Activated effector memory CD4-positive, alpha-beta T cell treated with anti-CD3 and anti-CD28 coated beads, Interleukin-2, amount 50 U/mL, for 16 hours (primary cell): ENCODE data around the gene CHRNA4.
A peak's percentile ranks its signal among the peaks of the same experiment; 100 is the strongest.

Source experiments
- DNase-seq: peaks from one replicate; pipeline ENCODE4 v3.0.0-alpha.2; 2020

CHRNA4 gene

DNA sequence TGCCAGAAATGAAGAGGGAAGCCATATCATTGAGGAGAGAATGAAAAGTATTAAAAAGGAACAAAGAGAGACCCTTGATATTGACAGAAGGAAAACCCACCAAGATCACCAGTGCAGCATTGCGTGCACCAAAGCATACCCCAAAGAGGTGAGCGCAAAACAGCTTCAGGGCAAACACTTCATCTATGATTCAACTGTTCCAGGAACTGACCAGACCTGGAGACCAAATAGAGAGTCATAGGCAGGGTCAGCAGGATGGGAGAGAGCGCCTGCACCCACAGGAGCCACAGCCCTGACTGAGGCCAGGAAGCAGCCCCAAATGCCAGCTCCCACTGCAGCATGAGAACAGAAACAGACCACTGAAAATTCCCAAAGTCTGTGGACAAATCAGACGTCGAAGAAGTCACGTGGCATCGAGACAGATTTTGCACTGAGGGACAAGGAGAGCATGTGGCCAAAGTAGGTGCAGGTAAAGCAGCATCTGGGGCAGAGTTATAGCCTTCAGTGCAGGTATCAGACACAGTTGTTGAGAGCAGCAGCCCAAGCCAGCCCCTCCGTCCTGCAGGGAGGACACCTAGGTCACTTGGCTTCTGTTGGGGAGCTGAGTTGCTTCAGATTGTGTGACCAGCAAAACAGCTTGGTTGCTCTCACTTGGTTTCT, 29.3 kb downstream of the CHRNA4 start:
- DNase-seq = no peak

DNA sequence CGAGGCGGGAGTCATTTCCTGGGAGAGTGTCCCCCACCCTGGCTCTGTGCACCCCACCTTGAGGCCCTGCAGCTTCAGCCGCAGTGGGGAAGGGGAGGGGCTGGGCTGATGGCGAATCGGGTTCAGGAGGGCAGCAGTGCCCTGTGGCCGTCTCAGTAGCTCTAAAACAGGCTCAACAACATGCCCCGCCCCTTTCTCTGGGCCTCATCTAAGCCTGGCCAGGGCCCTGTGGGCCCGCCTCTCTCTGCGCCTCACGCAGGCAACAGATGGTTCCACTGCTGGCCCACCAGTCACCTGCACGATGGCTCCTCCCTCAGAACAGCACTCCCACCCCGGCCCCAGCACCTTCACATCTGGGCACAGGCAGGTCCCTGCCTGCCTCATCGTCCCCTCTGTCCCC, 30.2 kb downstream of the CHRNA4 start:
- no peak for DNase-seq

DNA sequence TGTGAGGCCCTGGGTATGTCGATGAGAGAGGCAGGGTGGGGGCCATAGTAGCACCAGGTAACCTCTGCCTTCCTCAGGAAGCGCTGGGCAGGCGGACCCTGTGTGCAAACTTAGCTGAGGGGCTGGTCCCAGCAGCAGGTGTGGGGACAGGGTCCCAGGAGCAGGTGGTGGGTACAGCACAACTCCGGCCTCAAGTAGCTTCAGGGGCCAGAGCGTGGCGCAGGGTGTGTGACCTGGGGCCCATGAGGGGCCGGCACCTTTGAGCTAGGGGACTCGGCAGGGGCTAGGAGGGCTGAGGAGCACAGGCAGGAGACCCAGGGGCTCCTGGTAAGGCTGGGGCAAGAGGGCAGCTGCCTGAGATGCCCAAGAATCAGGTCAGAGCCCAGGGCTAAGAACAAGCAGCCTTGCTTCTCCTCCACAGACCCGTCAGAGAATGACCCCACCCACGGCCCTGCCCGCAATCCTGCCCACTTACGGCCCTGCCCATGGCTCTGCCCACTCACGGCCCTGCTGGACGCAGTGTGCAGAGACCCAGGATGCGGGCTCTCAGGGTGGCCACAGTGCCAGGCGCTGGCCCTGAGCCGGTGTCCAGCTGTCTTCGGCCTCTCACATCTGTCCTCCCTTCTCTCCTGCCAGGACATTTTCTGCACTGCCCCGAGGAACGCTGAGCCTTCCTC, 30.9 kb downstream of the CHRNA4 start:
- no peak for DNase-seq

DNA sequence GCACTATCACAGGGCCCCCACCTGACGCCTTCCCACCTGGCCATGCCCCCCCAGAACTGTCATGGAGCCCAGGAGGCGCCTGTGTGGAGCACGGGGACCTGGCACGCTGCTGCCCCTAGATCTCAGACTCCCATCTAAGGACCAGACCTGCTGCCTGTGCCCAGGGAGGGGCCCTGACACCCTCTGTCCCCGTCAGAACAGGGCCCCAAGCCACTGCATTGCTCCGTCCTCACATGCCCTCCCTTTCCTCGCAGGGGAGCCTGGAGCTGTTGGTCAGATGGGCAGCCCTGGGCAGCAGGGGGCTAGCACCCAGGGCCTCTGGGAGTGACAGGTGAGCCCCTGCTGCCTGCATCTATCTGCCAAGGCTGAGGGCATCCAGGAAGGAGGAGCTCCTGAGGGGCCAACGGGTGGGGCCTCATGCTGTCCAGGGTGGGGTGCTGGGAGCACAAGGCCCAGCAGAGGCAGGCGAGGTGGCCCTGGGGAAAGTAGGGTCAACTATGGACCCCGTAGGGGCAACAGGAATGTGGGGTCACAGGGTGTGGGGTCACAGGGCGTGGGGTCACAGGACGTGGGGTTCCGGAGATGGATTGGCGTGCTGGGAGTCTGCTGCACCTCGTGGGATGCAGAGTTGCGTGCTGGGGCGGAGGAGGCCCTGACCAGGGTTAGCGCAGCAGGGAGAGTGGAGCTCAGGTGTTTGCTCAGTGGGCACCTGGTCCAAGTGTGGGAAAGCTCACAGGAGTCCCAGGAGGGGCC, 31.6 kb downstream of the CHRNA4 start:
- no peak for DNase-seq

DNA sequence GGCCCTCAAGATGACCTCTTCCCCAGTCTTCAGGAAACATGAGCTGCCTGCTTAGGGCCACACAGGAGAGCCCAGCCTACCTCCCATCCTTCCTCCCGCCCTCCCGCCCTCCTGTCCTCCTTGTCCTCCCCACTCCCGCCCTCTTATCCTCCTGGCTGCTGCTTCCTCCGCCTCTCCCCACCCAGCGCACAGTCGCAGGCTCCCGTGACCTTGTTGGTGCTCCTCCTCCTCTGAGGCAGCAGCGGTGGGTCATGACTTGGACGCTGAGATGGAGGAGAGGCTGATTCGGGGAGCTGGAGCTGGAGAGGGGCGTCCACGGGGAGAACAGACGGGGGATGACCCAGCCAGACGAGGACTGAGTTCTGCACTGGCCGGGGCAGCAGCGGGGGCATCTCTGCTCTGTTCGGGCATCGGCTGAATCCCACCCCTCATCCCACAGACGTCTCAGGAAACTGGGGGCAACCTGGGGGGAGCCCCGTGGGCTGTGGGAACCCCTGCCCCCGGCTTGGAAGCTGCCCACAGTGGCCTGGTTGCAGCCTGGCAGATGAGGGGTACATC, 32.4 kb downstream of the CHRNA4 start:
- DNase-seq = no peak

DNA sequence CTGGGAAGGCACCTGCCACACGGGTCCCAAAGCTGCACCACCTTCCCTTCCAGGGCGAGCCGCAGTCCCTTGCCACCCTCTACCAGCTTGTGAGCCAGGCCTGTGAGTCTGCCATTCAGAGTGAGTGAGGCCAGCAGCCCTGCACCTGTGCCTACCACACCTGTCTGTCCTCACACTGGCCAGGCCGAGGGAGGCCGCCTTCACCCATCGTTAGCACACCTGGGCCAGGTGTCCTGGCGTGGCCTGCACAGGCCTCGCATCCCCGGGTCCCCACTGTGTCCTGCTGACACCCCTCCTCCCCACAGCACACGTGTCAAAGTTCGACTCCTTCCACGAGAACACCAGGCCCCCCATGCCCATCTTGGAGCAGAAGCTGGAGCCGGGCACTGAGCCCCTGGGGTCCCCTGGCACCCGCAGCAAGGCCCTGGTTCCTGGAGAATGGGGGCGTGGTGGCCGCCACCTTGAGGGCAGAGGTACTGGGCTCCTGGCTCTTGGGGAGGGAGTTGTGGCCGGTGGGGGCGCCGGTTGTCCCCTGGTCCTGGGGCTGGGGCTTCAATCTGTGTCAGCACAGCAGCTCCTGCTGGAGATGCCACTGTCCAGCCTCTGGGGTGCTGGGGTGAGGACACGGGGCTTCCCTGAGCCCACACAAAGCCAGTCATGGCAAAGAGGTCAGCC, 33.0 kb downstream of the CHRNA4 start:
- no peak for DNase-seq

DNA sequence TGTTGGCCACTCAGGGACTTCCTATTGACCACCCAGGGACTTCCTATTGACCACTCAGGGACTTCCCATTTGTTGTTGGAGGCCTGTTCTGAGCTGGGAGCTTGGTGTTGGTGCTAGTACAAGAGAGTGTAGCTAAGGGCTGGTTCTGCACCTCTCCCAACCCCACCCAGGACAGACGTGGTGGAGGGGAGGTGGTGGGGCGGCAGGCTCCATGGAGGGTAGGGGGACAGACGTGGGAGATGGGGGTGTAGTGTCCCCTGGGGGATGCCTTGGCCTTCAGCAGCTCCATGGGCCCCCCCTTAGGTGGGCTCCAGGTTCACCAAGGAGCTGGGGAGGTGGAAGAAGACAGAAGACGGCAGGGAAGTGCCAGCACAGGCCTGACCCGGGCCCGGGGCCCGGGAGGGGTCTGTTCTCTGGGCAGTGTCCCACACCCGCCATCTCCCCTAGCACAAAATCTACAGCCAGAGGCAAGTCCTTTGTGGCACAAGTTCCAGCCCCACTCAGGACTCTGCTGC, 33.9 kb downstream of the CHRNA4 start:
- DNase-seq = no peak

DNA sequence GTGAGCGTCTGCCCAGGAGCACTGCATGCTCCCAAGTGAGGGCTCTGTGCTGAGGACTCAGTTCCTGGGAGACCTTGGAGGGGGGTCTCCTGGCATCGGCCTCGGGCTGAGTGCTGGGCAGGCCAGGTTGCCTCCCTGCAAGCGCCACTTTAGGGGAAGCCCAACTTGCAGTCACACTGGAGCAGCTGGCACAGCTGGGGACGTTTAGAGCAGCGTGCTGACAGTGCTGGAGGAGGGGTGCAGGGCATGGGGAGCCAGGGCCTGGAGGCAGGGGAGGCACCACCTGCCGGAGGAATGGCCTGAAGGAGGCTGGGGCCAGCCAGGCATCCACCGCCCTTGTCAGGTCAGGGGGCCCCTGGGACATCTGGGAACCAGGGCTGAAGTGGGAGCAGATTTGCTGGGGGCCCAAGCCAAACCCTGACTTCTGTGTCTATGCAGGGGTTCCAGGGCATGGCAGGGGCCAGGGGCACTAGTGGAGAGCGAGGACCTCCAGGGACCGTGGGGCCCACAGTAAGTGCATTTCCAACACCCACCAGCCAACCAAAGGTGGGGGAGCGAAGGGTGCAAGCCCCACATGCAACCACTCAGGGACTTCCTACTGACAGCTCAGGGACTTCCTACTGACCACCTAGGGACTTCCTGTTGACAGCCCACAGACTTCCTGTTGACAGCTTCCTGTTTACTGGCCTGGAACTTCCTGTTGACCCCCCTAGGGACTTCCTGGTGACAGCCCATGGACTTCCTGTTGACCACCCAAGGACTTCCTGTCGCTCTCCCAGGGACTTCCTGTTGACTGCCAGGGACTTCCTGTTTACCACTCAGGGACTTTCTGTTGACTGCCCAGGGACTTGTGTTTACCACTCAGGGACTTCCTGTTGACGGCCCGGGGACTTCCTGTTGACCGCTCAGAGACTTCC, 34.6 kb downstream of the CHRNA4 start:
- no peak for DNase-seq

DNA sequence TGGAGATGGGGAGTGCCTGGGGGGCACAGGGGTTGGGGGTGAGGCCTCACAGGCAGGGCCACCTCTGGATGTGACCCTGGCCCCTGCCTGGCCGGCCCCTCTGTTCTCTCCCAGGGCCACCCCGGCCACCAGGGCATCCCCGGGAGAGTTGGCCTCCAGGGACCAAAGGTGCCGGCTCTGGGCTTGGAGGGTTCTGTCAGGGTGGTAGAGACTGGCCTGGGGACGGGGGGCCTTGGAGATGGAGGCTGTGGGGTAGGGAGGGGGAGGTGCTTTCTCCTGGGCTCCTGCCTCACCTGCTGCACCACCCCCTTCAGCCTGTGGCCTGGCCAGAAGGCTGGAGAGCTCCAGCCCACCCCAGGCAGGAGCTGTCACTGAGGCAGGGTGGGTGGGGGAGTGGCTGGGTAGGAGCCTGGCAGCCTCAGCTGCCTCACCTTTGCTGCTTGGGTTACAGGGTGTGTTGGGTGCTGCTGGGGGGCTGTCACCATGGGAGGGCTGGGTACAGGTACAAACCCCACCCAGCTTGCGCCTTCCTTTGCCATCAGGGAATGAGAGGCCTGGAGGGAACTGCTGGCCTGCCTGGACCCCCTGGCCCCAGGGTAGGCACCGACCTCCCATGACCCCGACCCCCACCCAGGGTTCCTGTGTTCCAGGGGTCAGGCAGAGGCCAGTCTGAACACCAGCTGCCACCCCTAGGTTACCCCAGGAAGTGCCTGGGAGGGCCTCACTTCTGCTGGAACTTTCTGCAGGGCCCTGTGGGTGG, 35.4 kb downstream of the CHRNA4 start:
- DNase-seq = no peak

DNA sequence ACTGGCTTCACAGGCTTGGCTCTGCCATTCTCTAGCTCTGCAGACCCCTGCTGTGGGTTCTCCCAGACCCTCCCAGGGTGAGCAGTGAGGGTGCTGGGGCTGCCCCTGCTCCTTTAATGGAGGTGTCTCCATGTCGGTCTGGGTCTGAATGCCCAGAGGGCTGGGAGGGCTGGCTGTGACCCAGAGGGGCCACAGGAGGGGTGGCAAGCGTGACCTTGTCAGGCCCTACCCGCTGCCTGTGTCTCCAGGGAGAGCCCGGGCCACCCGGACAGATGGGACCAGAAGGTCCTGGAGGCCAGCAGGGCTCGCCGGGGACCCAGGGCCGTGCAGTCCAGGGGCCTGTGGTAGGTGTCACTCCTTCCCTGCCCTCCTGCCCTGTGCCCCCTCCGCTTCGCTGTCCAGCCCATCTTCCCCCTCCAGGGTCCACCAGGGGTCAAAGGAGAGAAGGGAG, 36.1 kb downstream of the CHRNA4 start:
- DNase-seq = no peak

DNA sequence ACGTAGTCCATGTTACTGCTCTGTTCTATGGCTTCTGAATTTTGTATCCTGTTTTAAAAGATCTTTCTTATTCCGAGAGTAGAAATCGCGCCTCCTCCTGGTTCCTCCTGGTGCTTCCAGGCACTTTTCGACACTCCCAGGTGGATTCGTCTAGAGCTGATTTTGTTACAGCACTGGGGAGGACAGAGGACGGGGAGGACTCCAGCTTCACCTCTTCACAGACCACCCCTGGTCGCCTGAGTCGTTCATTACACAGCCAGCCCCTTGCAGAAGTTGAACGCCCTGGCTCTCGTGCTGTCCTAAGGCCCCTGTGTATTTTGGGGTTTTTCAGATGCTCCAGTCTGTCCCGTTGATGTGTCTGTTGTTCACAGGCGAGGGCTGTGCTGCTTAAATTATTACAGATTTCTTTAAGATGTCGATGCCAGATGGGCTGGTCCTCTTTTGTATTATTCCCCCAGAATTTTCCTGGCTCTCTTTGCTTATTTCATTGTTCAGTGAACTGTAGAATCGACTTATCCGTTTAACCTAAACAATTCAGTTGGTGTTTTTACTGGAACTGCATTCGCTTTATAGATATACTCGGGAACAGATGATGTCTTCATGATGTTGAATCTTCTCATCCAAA, 37.7 kb downstream of the CHRNA4 start:
- DNase-seq = peak; percentile 28

DNA sequence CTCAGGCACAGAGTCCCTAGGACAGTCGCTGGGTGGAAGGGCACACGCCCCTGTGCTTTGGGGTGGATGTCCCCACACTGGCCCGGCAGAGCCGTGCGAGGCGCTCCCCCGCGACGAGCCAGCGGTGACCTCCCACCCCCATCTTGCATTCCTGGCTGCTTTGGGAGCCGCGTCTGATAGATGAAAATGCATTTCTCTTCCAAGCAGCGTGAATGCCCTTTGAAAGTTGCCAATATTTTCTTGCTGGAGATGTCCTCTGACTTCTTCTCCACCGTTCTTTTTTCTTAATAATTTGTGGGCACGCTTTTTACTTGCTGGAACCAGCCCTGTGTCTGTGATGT, 38.2 kb downstream of the CHRNA4 start:
- DNase-seq = peak; percentile 36

DNA sequence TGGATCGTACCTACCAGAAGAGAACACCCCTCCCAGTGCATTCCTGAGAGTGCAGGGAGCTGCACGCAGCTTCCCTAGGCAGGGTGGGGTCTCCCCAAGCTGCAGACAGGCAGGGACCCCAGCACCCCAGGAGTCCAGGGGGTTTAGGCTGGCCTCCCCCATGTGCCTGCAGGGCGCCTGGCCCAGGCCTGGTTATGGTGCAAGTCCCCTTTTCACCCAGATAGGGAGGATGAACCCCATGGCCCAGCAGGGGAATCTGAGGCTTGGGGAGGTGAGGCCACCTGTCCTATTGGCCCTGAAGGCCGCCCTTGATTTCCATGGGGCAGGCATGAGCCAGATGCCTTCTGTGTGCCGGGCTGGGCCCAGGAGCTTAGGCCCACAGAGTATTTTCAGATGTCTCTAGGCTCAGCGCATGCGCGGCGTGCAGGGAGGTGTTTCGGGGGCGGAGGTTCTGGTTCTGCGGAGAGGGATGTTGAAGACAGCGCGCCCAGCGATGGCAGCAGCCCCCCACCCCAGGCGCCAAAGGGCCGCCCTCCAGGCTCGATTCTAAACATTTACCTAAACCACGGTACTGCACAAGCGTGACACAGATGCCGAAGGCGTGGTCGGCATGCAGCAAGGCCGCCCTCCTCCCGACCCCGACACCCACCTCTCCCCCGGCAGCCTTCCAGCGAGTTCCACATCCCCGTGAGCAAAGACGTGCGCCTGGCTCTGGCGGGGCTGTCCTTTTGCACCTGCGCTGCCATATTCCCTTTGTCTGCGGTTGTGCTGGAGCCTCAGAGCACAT, 38.8 kb downstream of the CHRNA4 start:
- DNase-seq = peak; percentile 58

DNA sequence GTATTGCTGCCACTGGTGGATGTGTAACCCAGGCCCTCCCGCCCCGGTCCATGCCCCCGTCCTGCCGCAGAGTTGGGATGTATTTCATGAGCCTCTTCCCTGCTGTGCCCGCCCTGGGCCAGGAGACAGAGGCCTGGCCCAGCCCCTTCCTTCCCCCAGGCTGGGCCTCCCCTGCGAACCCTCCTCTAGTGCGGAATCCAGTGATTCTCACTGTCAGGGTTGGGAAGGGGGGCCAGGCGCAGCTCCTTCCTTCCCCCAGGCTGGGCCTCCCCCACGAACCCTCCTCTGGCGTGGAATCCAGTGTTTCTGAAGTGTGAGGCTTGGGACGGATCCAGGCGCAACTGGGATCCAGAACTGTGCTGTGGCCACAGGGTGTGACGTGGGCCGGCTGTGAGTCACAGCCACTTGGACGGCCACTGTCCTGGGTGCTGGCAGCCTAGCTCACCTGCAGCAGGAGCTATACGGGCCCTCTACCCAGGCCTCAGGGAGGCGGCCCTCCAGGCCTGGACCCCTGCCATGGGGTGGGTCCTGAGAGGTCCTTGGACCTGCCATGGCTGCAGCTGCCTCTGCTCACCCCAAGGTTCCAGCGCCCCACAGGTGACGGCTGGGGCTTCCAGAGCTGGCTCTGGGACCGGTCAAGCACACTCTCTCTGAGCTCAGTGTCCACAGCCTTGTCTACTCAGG, 39.9 kb downstream of the CHRNA4 start:
- peak; percentile 50 for DNase-seq

DNA sequence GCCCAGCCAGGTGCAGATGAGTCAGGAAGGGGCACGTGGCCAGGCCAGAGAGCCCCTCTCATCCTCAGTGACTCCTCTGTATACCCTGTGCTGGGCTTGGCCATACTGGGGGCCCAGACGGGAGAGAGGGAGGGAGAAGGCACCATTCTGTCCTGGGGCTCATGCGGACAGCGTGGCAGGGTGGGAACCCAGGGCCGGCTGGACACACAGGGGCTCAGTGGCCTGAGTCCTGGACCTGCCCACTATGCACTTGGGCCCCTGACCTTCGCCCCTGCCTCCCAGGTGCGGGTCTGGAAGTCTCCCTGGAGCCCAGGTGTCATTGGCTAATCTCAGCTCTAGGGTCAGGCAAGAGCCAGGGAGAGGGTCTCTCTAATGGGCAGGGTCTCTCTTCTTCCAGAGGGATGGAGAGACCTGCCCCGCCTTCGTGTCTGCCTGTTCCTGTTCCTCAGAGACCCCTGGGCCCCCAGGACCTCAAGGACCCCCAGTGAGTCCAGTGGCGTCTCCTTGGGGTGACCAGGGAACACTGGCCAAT, 40.5 kb downstream of the CHRNA4 start:
- peak; percentile 33 for DNase-seq

DNA sequence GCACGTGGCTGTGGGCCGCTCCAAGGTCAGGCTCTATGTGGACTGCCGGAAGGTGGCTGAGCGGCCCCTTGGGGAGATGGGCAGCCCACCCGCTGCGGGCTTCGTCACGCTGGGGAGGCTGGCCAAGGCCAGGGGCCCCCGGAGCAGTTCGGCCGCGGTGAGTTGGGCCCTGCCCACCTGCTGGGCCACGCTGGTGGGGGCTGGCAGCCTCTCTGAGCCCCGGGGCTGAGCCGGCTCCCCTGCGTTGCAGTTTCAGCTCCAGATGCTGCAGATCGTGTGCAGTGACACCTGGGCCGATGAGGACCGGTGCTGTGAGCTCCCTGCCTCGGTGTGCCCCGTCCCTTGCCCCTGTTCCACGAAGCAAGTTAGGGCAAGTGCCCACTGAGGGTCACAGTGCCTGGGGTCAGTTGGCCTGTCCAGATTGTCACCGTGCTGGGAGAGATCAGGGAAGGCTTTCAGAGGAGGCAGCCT, 41.1 kb downstream of the CHRNA4 start:
- peak; percentile 49 for DNase-seq

DNA sequence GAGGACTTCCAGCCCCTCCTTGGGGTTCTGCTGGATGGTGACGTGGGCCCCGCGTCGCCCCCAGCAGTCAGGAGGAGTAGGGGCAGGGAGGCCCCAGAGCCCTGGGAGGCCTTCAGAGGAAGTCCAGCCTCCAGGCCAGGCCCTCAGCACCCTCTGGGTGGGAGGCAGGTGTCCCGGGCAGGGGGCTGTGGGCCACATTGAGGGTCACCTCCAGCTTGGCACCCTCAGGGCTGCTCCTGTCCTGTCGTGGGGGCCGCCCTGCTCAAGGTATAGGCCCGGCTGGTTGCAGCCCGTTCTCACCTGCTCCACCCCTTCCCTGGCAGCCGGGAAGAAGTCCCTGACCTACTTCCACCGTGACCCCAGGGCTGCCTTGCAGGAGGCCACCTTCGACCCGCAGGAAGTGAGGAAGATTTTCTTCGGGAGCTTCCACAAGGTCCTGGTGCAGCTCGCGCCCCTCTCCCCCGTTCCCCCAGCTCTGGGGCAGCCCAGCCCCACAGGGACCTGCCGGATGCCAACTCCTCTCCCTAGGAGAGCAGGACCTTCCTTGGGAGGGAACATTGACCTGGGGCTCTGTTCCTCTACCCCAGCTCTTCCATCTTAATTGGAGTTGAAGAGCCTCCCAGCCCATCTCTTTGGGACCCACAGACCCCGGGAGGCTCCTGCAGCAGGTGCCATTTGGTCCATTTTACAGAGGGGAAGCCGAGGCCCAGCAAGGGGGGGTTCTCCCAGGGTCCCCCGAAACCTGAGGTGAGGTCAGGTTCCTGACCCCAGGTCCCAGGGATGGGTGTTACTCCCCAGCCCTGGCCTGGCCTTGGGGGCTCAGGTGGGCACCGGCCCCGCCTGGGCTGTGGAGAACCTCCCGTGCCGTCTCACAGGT, 41.7 kb downstream of the CHRNA4 start:
- peak; percentile 58 for DNase-seq
